Mesendoderm (in vitro differentiated cells): ENCODE data around the gene SRGAP2C.
"Not testable (repeated sequence)": the region's sequence is repeated elsewhere in the genome, so short reads cannot be mapped to it uniquely, and the experiment has no call there.

Source experiments
- DNase-seq: peaks from one replicate; pipeline ENCODE4 v3.0.0; 2013
- H2AK5ac ChIP-seq: 2 replicates; pipeline ENCODE4 v1.6.1; 2013; ENCODE audit warnings: low read length, inconsistent platforms
- H2BK120ac ChIP-seq: 2 replicates; pipeline ENCODE4 v1.6.1; 2013; ENCODE audit warnings: low read depth, mild to moderate bottlenecking, low read length, moderate library complexity, mixed read lengths
- H2BK15ac ChIP-seq: replicated peaks from 2 replicates; pipeline ENCODE4 v1.6.1; 2013; ENCODE audit warnings: low read depth, mild to moderate bottlenecking, moderate library complexity
- H2BK5ac ChIP-seq: 2 replicates; pipeline ENCODE4 v1.6.1; 2013; ENCODE audit warnings: low read length, inconsistent platforms
- H3K18ac ChIP-seq: 2 replicates; pipeline ENCODE4 v1.6.1; 2013; ENCODE audit warnings: mild to moderate bottlenecking, low read length, mixed read lengths
- H3K23ac ChIP-seq: one replicate; pipeline ENCODE4 v1.6.1; 2013; ENCODE audit warnings: low read length
- H3K27ac ChIP-seq: 2 replicates; pipeline ENCODE4 v1.5.1; 2013; ENCODE audit warnings: low read depth, mild to moderate bottlenecking, inconsistent platforms, low read length, moderate library complexity
- H3K27me3 ChIP-seq: 2 replicates; pipeline ENCODE4 v1.6.1; 2013; ENCODE audit warnings: low read length, control low read depth, mild to moderate bottlenecking, inconsistent platforms; ENCODE audit not compliant: insufficient read depth, poor library complexity
- H3K36me3 ChIP-seq: 2 replicates; pipeline ENCODE4 v1.6.1; 2013; ENCODE audit warnings: low read length, inconsistent platforms; ENCODE audit not compliant: control insufficient read depth, insufficient read depth
- H3K4ac ChIP-seq: one replicate; pipeline ENCODE4 v1.6.1; 2013; ENCODE audit warnings: low read depth, mild to moderate bottlenecking, low read length, moderate library complexity
- H3K4me1 ChIP-seq: 2 replicates; pipeline ENCODE4 v1.6.1; 2013; ENCODE audit warnings: low read depth, low read length, inconsistent platforms; ENCODE audit not compliant: control insufficient read depth
- H3K4me2 ChIP-seq: 2 replicates; pipeline ENCODE4 v1.6.1; 2013; ENCODE audit warnings: low read length
- H3K4me3 ChIP-seq: 2 replicates; pipeline ENCODE4 v1.5.1; 2013; ENCODE audit warnings: mild to moderate bottlenecking, low read length
- H3K56ac ChIP-seq: one replicate; pipeline ENCODE4 v1.6.1; 2013; ENCODE audit warnings: low read length
- H3K79me1 ChIP-seq: 2 replicates; pipeline ENCODE4 v1.6.1; 2013; ENCODE audit warnings: low read length, inconsistent platforms
- H3K79me2 ChIP-seq: 2 replicates; pipeline ENCODE4 v1.6.1; 2013; ENCODE audit warnings: mild to moderate bottlenecking, low read length; ENCODE audit not compliant: control insufficient read depth, insufficient read depth
- H3K9ac ChIP-seq: 2 replicates; pipeline ENCODE4 v1.6.1; 2013; ENCODE audit warnings: low read length, inconsistent platforms
- H4K5ac ChIP-seq: one replicate; pipeline ENCODE4 v1.6.1; 2013; ENCODE audit warnings: low read length
- H4K8ac ChIP-seq: one replicate; pipeline ENCODE4 v1.6.1; 2013; ENCODE audit warnings: low read depth, mild to moderate bottlenecking, control low read depth, low read length, moderate library complexity
- WGBS: extraction: QIAGEN DNeasy Blood & Tissue Kit; methylation state at CpG from one replicate; pipeline ENCODE4 v1.1.7; 2013; ENCODE audit warnings: low lambda C conversion rate, missing lambda C conversion rate; ENCODE audit not compliant: insufficient coverage; ENCODE audit errors: extremely low coverage; 5-methylcytosine and 5-hydroxymethylcytosine counted together

SRGAP2C gene

DNA sequence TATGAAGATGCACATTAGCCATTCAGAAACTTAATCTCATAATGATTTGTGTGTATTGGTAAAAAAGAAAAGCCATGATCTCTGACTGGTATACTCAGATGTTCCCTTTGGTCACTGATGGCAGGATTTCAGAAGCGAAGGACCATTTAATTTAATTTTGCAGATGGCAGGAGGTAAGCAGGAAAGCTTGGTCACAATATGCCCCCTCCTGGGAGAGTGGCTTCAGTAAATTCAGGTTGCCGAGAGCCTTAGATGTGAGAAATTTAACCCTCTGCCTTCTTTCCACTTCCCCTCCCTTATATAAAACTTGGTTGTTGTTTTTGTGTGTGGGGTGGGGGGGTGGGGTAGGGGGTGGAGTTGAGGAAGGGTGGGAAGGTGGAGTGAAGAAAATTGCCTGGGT, 72.9 kb downstream of the SRGAP2C start:
- not testable (repeated sequence) for H4K5ac ChIP-seq, H2BK5ac ChIP-seq, DNase-seq, H3K56ac ChIP-seq, H3K4ac ChIP-seq, H4K8ac ChIP-seq, H2BK15ac ChIP-seq, H3K23ac ChIP-seq, H3K9ac ChIP-seq, H3K18ac ChIP-seq, H3K36me3 ChIP-seq, H3K4me3 ChIP-seq, H3K27me3 ChIP-seq, H3K27ac ChIP-seq, H2AK5ac ChIP-seq, H2BK120ac ChIP-seq, H3K4me1 ChIP-seq, H3K4me2 ChIP-seq, H3K79me2 ChIP-seq, H3K79me1 ChIP-seq
- WGBS, result no CpG with 5 or more reads among the region's 2 CpGs

DNA sequence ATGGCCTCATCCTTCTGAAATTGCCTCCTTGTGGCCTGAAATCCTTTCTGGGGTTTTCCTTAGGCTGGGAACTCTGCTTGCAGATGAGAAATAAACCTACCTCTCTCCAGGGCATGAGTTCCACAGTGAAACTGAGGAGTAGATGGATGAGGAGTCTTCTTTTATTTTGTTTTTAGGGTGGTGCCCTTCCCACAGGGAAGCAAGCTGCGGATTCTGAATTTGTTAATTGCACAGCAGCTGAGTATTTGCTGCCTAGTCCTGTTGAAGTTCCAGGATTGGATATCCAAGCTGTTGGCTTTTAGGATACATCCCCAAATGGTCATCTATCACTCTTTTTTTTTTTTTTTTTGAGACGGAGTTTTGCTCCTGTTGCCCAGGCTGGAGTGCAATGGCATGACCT, 73.4 kb downstream of the SRGAP2C start:
- not testable (repeated sequence) for H2BK15ac ChIP-seq, H4K8ac ChIP-seq, H3K4me3 ChIP-seq, H3K27ac ChIP-seq, H3K18ac ChIP-seq, H2BK5ac ChIP-seq, H3K4me2 ChIP-seq, H3K23ac ChIP-seq, H3K4me1 ChIP-seq, H2AK5ac ChIP-seq, H3K27me3 ChIP-seq, DNase-seq, H3K79me2 ChIP-seq, H4K5ac ChIP-seq, H2BK120ac ChIP-seq, H3K56ac ChIP-seq, H3K36me3 ChIP-seq, H3K4ac ChIP-seq, H3K79me1 ChIP-seq, H3K9ac ChIP-seq
- no CpG with 5 or more reads among the region's 2 CpGs for WGBS

DNA sequence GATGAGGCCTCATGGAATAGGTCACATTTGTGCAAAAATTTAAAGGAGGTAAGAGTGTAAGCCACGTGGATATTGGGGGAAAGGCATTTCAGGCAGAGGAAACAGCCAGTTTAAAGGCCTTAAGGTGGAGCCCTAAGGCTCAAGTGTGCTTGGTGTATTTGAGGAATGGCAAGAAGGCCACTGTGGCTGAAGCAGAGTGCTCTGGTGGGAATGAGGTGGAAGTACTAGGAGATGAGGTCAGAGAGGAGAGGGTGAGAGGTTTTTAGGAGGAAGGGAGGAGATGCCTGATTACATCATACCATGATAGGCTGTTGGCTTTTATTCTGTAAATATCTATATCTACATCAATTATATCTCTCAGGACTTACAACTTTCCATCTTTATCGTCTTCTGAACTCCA, 75.4 kb downstream of the SRGAP2C start:
- H3K9ac ChIP-seq, H3K4ac ChIP-seq: not testable (repeated sequence)

DNA sequence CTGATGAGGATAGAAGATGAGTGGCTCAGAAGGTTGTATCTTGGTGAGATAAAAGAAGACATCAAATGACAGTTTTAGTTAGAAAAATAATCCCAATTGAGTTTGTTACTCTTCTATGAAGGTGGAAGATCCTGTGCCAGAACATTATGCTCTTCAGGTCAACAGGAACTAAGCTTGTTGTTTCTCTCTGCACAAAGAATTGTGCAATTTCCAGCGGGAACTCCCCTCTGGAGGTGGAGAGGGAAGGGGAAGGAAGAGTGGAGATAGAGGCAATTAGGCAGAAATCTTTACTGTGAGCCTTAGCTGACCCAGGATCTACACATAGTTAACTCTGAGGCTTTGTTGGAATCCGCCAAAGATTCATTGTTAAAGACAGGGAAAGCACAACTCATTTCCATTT, 77.4 kb downstream of the SRGAP2C start:
- not testable (repeated sequence) for H3K4ac ChIP-seq, H3K27ac ChIP-seq, H2AK5ac ChIP-seq, H4K5ac ChIP-seq, H3K79me2 ChIP-seq, H2BK5ac ChIP-seq, H3K4me2 ChIP-seq, H2BK15ac ChIP-seq, H3K23ac ChIP-seq, H3K27me3 ChIP-seq, H3K9ac ChIP-seq, DNase-seq, H3K18ac ChIP-seq, H3K79me1 ChIP-seq, H2BK120ac ChIP-seq, H3K36me3 ChIP-seq, H4K8ac ChIP-seq, H3K4me3 ChIP-seq, H3K56ac ChIP-seq, H3K4me1 ChIP-seq
- no CpG with 5 or more reads among the region's 2 CpGs for WGBS

More for the DNA sequence above, 75.4 kb downstream of the SRGAP2C start:
- H3K23ac ChIP-seq, H3K56ac ChIP-seq, H3K18ac ChIP-seq, H3K27me3 ChIP-seq, H2BK5ac ChIP-seq, H3K79me2 ChIP-seq, H4K8ac ChIP-seq, H2BK15ac ChIP-seq, H3K4me1 ChIP-seq, H3K36me3 ChIP-seq, H2AK5ac ChIP-seq, H3K4me3 ChIP-seq, H3K27ac ChIP-seq, H2BK120ac ChIP-seq, H4K5ac ChIP-seq, H3K79me1 ChIP-seq, H3K4me2 ChIP-seq: not testable (repeated sequence)
- no CpG with 5 or more reads among the region's 2 CpGs for WGBS
- peak; percentile 78 for DNase-seq

DNA sequence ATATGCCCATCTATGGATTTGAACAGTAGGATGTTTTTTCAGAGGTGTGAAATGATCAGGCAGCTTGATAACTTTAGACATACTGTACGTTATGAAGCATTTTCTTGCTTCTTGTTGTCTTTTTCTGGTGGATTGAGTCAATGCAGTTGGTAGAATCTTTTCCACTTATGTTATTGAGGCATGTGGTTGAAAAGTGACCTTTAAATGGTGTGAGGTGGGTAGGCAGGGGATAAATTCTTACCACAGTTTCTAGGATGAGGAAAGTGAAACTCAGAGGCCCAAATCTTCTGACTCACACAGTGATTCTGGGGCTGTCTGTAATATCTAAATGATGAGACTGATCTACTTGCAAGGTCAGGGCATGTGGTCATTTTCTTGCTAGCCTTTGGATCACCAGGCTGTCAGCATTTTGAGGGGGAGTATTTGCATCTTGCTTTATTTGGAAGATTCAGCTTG, 79.0 kb downstream of the SRGAP2C start:
- not testable (repeated sequence) for H3K36me3 ChIP-seq, H3K27ac ChIP-seq
- WGBS, result no CpG with 5 or more reads among the region's 1 CpG

DNA sequence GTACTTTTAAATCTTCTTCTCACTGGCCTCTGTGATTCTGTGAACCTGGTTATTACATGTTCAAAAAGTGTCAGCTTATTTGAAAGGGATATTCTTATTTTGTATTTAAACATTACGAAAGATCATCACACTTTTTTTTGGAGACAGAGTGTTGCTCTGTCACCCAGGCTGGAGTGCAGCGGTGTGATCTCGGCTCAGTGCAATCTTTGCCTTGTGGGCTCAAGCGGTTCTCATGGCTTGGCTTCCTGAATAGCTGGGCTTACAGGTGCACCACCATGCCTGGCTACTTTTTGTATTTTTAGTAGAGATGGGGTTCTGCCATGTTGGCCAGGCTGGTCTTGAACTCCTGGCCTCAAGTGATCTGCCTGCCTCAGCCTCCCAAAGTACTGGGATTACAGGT, 82.3 kb downstream of the SRGAP2C start:
- not testable (repeated sequence) for H3K23ac ChIP-seq, H3K27me3 ChIP-seq, H2BK5ac ChIP-seq, H3K56ac ChIP-seq, H4K5ac ChIP-seq, H4K8ac ChIP-seq, H2AK5ac ChIP-seq, DNase-seq, H3K27ac ChIP-seq, H3K4me3 ChIP-seq, H3K9ac ChIP-seq, H3K18ac ChIP-seq, H3K4me2 ChIP-seq, H3K36me3 ChIP-seq, H2BK15ac ChIP-seq, H3K79me2 ChIP-seq, H3K4me1 ChIP-seq, H3K4ac ChIP-seq, H3K79me1 ChIP-seq, H2BK120ac ChIP-seq
- no CpG with 5 or more reads among the region's 4 CpGs for WGBS

More for the DNA sequence above, 79.0 kb downstream of the SRGAP2C start:
- H4K5ac ChIP-seq, H3K4ac ChIP-seq, H3K18ac ChIP-seq, H2BK15ac ChIP-seq, H3K4me3 ChIP-seq, H3K4me2 ChIP-seq, H3K79me1 ChIP-seq, H2AK5ac ChIP-seq, H3K27me3 ChIP-seq, H4K8ac ChIP-seq, H3K9ac ChIP-seq, H3K4me1 ChIP-seq, H2BK5ac ChIP-seq, H3K56ac ChIP-seq, H3K23ac ChIP-seq, H3K79me2 ChIP-seq, H2BK120ac ChIP-seq: not testable (repeated sequence)
- DNase-seq, result peak; percentile 0
